GM18909 (cell line): ENCODE measurements around the gene HAPLN2.
"Not testable (repeated sequence)": the region's sequence is repeated elsewhere in the genome, so short reads cannot be mapped to it uniquely, and the experiment has no call there.

ENCODE experiments used
- ATAC-seq: cut with Tn5 transposase; IDR thresholded peaks from one replicate; pipeline ENCODE4 v1.9.1; 2021; ENCODE audit warnings: mild to moderate bottlenecking; ENCODE audit not compliant: unreplicated experiment, poor library complexity

HAPLN2 gene

DNA sequence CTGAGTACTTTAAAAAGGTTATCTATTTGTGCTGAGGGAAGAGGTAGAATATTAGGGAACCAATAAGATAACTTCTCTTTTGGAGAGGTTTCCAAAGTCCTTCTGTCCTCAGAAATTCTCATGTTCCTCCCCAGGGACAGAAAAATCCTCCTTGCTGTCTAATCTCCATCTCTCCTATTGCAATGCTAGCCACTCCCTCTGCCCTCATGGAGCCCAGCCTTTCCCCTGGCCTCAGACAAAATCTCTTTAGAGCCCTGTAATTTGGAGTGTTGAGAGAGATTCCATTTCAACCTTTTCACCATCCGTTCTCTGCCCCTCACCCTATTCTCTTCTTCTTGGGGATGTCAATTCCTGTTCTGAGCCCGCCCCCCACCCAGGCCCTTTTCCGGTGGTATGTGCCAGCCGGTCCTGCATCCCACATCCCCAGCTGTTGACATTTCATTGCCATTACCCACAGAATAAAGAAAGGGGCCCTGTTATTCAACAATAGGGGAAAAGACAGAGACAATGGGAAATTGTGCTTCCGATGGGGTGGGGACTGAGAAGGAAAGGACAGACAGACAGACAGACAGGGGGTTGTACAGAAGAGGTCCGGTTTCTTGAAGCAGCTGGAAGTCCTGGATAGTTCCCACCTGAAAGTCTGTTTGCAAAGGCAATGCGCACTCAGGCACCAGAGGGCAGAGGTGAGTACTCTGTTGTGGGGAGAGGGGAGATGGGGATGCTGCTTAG, at the start of gene HAPLN2:
TSS of gene HAPLN2 (plus strand) at position 563 of the 729 bp plus-strand sequence. CDS start 4,076 bp downstream, outside the sequence.
- no peak for ATAC-seq

DNA sequence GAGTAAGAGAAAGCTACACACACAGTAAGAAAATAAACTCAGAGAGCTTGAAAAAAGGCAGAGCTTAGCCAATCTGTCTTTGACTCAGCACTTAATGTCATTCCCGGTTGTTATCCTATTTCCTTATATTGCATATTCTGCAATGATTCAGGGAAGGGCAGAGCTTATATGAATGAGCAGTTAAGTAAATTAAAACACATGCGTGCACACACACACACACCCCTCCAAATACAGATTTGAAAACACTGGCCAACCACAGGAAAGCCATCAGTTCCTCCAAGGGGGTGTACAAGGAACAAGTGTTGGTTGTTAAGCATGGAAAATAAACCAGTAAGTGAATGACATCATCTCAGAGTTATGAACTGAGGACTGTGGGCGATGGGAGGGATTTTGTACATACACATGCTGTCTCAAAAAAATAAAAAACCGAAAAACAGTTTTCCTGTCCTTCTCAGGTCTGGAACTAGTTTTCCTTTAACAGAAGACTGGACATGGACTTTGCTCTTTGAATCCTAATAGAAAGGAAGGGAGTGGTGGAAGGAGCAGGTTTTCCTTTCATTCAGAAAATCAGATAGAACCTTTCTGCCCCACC, 47.9 kb upstream of the HAPLN2 start:
- ATAC-seq = no peak

- peak; percentile 81 for ATAC-seq
Observed at GRCh38 chr1:156571919-156572662, 47.1 kb upstream of the HAPLN2 start, which contains the start of gene IQGAP3. Gene IQGAP3 (minus strand): TSS chr1:156572565. CDS start chr1:156572529, 36 bp downstream.

GRCh38 chr1:156572663-156573018, 46.6 kb upstream of the HAPLN2 start:
- no peak for ATAC-seq

DNA sequence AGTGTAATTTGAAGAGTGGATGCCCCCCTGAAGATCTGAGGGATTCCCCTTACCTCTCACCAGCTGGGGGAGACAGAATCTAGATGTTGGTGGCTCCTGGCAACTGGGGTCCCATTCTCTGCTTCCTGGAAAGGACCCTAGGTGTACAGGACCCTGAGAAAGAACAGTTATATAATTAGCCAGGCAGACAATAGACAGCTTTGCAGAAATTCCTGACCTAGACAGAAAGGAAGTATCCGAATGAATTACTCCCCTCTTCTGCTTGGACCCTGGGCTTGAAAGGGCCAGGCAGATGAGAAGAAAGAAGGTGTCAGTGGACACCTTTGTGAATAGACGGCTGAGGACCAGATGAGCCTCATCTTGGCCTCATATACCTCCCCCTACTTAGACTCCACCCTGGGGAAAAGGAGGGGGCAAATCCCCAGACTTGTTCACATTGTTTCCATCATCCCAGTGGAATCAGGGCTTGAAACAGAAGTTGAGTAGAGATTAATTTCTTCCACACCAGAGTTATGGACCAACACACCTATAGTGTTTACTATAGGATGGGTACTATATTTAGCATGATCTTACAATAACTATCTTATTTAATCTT, 45.1 kb upstream of the HAPLN2 start:
- no peak for ATAC-seq

- ATAC-seq = no peak
Observed at GRCh38 chr1:156577550-156577949, 41.7 kb upstream of the HAPLN2 start.

- no peak for ATAC-seq
Observed at GRCh38 chr1:156578055-156578454, 41.2 kb upstream of the HAPLN2 start.

DNA sequence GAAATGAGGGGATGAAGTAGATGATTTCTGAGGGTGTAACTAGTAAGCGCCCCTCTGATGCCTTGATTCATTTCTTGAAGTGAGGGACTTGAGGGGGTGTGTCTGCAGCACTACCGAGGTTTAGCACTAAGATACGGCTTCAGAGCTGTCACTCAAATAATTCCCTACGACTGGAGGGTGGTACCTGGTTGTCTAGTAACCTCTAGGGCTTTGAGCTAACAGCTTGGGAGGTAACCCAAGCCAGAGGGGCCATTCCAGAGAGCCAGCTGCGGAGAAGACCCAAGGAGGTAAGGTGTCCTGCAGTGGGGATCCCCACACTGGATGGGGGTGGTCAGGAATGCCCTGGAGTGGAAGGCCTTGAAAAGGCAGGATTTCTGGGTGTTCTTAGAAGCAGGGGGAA, 39.7 kb upstream of the HAPLN2 start, which contains the start of gene TTC24:
TSS of gene TTC24 (plus strand) at position 252 of the 400 bp plus-strand sequence. CDS start 1,642 bp downstream, outside the sequence.
- no peak for ATAC-seq

DNA sequence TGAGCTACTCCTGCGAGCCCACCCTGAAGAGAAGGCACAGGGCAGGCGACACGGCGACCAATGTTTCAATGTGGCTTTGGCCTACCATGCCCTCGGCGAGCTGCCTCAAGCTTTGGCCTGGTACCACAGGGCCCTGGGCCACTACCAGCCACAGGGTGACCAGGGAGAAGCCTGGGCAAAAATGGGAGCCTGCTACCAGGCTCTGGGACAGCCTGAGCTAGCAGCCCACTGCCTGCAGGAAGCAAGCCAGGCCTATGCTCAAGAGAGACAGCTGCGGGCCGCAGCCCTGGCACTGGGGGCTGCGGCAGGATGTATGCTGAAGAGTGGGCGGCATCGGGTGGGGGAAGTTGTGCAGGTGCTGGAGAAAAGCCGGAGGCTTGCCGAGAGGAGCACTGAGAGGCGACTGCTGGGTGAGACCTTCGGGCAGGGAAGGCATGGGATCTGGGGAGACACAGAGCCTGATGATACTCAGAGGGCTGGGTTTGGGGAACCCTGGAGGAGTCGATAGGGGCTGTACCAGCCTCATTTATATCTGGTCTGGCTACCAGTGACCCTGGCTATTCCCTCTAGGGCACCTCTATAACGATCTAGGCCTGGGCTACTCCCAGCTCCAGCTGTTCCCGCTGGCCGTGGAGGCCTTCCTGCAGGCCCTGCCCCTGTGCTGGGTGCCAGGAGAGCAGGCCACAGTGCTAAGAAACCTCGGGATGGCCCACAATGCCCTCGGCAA, 37.4 kb upstream of the HAPLN2 start:
- ATAC-seq = no peak

GRCh38 chr1:156582388-156583017, 36.7 kb upstream of the HAPLN2 start:
- ATAC-seq = no peak

DNA sequence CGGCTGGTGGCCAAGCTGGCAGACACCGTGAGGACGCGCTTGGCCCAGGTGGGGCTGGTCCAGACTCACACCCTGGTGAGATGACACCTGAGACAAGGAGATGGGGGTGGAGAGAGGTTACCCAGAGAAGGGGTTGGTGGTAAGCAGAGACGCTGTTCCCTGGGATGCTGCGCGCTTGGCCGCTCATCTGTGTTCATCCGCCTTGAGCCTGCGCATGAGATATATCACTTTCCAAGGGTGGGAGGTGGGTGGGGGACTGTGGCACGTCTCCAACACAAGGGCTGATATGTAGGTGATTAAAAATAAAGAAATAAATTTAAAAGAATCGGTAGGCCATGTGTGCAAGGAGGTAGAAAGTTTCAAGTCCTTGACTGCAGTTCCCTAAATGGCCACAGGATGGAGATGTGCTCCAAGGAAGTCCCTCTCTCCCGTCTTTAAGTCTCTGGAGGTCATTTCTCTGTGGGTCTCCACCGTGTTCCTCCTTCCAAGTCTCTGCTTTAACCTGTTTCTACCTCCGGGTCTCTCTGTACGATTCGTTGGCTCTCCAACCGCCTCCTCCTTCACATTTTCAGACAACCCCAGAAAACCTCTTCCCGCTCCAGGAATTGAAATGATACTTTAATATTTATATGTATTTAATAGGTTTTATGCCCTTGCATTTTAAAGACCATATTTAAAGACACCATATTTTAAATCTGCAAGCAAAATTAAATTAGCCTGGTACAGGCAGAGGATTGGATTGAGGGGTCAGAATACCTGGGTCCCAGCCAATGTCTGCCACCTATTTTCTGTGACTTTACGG, 35.2 kb upstream of the HAPLN2 start:
- ATAC-seq = no peak

DNA sequence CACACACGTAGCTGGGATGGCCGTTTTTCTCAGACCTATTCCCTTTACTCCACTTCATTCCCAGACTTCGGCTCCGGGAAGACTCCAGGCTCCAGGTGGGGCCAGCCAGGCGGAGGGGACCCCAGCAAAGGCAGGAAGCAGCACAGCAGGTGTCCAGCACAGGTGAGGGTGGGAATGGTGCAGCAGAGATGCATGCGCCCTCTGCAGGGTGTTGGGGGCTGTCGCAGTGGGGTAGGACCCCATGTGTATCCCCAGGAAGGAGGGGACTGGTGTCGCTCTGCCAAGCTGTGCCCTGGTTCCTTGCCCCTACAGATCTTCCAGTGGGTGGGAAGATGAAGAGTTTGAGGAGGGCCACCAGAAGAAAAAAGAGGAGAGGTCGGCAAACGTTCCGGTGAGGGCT, 34.4 kb upstream of the HAPLN2 start:
- no peak for ATAC-seq

GRCh38 chr1:156586323-156586722, 32.9 kb upstream of the HAPLN2 start:
- no peak for ATAC-seq

- ATAC-seq = no peak
Observed at GRCh38 chr1:156586892-156587477, 32.2 kb upstream of the HAPLN2 start.

DNA sequence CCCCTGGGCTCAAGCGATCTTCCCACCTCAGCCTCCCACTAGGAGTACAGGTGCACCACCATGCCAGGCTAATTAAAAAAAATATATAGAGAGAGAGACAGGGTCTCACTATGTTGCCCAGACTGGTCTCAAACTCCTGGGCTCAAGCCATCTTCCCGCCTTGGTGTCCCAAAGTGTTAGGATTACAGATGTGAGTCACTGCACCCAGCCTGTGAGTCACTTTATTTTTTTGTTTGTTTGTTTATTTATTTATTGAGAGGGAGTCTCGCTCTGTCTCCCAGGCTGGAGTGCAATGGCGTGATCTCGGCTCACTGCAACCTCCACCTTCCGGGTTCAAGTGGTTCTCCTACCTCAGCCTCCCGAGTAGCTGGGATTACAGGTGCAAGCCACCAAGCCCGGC, 31.3 kb upstream of the HAPLN2 start:
- ATAC-seq = not testable (repeated sequence)

- no peak for ATAC-seq
Observed at GRCh38 chr1:156589546-156589945, 29.7 kb upstream of the HAPLN2 start.

- no peak for ATAC-seq
Observed at GRCh38 chr1:156590326-156591180, 28.7 kb upstream of the HAPLN2 start.

DNA sequence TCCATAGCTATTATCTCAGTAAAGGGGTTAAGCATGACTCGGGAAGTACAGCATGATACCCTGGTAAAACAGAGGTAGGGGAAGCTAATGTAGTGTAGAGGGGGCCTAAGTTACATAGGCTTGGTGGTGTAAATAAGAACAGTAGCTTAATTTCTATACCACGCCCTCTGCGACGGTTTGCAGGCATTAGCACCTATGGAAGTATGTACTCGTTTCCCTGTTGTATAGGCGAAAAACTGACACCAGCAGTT, 28.1 kb upstream of the HAPLN2 start:
- no peak for ATAC-seq
